HUES64 (cell line): ENCODE measurements around the gene LPAR2. TPM values are rescaled to one million over a fixed set of nuclear protein-coding genes. Genes with fewer than 3 reads are reported as not detected.
"Not testable (repeated sequence)": the region's sequence is repeated elsewhere in the genome, so short reads cannot be mapped to it uniquely, and the experiment has no call there.

ENCODE experiments used
- H3K27ac ChIP-seq: 2 replicates; pipeline ENCODE4 v1.7.0; 2013; ENCODE audit warnings: low read depth, low read length, inconsistent platforms
- H3K27me3 ChIP-seq: 2 replicates; pipeline ENCODE4 v1.6.1; 2013; ENCODE audit warnings: mild to moderate bottlenecking, low read length; ENCODE audit not compliant: insufficient read depth
- H3K36me3 ChIP-seq: 2 replicates; pipeline ENCODE4 v1.6.1; 2013; ENCODE audit warnings: mild to moderate bottlenecking, low read length; ENCODE audit not compliant: insufficient read depth
- H3K4me1 ChIP-seq: 2 replicates; pipeline ENCODE4 v1.6.1; 2013; ENCODE audit warnings: mild to moderate bottlenecking, low read length, moderate library complexity; ENCODE audit not compliant: insufficient read depth
- H3K4me3 ChIP-seq: 2 replicates; pipeline ENCODE4 v1.5.1; 2013; ENCODE audit warnings: mild to moderate bottlenecking, low read length, moderate library complexity
- H3K9ac ChIP-seq: 2 replicates; pipeline ENCODE4 v1.6.1; 2013; ENCODE audit warnings: mild to moderate bottlenecking, low read depth, low read length
- H3K9me3 ChIP-seq: 2 replicates; pipeline ENCODE4 v1.6.1; 2013; ENCODE audit warnings: low read depth, low read length; ENCODE audit not compliant: insufficient read depth
- WGBS: fragments of 150-250, 120-280 bp; methylation state at CpG from one replicate; pipeline ENCODE4 v1.1.7; 2013; ENCODE audit warnings: missing lambda C conversion rate; 5-methylcytosine and 5-hydroxymethylcytosine counted together
- polyA plus RNA-seq, 2 experiments: library from polyadenylated mRNA; stranded (reverse); fragments of 50-300 nt; gene quantifications; one replicate each; pipeline ENCODE4 v1.2.3, GENCODE V29; 2013

LPAR2 gene
- polyA plus RNA-seq (2013, experiment 1 of 2) = 44.0 TPM
- 40.5 TPM for polyA plus RNA-seq (2013, experiment 2 of 2)

- Histone ChIP-seq H3K36me3 (peaks cover 36% of the 10 kb centered on the region), H3K4me3 (peak within 1 kb of the TSS; percentile 68), H3K27me3 (no peaks in the 10 kb centered on the region), H3K9ac (peak within 1 kb of the TSS; percentile 81), H3K4me1 (peaks cover 3% of the 10 kb centered on the region; the same call in 1 of the 2 replicates), H3K27ac (peak within 1 kb of the TSS; percentile 89), H3K9me3 (no peaks in the 10 kb centered on the region)
- 1% methylated on average over 85 of the region's 87 CpGs for WGBS
Observed at GRCh38 chr19:19627621-19628500, at the start of gene LPAR2. LPAR2 (minus strand) TSS chr19:19628220; CDS start chr19:19627275, 945 bp downstream.

- WGBS = 97% methylated on average over 5 of the region's 7 CpGs
- Histone ChIP-seq H3K4me1 (no peaks in the 10 kb centered on the region), H3K27ac (no peak overlapping the region), H3K9ac (no peak overlapping the region), H3K9me3 (peaks cover 6% of the 10 kb centered on the region; the same call in 1 of the 2 replicates), H3K4me3 (no peak overlapping the region), H3K27me3 (no peaks in the 10 kb centered on the region), H3K36me3 (peaks cover 74% of the 10 kb centered on the region)
Observed at GRCh38 chr19:19677579-19677978, 49.6 kb upstream of the LPAR2 start.

GRCh38 chr19:19674315-19674714, 46.3 kb upstream of the LPAR2 start:
- peaks cover 52% of the 10 kb centered on the region for H3K36me3 ChIP-seq

GRCh38 chr19:19672816-19673215, 44.8 kb upstream of the LPAR2 start:
- 97% methylated on average over 3 of the region's 3 CpGs for WGBS
- no peak overlapping the region for H3K27ac ChIP-seq
- no peaks in the 10 kb centered on the region for H3K9me3 ChIP-seq
- no peak overlapping the region for H3K4me3 ChIP-seq
- H3K9ac ChIP-seq = no peak overlapping the region
- peaks cover 37% of the 10 kb centered on the region for H3K36me3 ChIP-seq
- peaks cover 6% of the 10 kb centered on the region; the same call in 1 of the 2 replicates for H3K4me1 ChIP-seq
- H3K27me3 ChIP-seq = no peaks in the 10 kb centered on the region

More at GRCh38 chr19:19674315-19674714, 46.3 kb upstream of the LPAR2 start:
- no peak overlapping the region for H3K9ac ChIP-seq
- H3K27ac ChIP-seq = no peak overlapping the region
- no peak overlapping the region for H3K4me3 ChIP-seq
- WGBS = 100% methylated on average over 6 of the region's 6 CpGs
- peaks cover 3% of the 10 kb centered on the region; the same call in 1 of the 2 replicates for H3K4me1 ChIP-seq
- H3K27me3 ChIP-seq = no peaks in the 10 kb centered on the region
- H3K9me3 ChIP-seq = peaks cover 6% of the 10 kb centered on the region; the same call in 1 of the 2 replicates

- peaks cover 6% of the 10 kb centered on the region; the same call in 1 of the 2 replicates for H3K4me1 ChIP-seq
- H3K27me3 ChIP-seq = no peaks in the 10 kb centered on the region
- 46% methylated on average over 10 of the region's 10 CpGs for WGBS
- H3K9ac ChIP-seq = peak overlapping the region; percentile 83
- H3K4me3 ChIP-seq = peak overlapping the region; percentile 73
- no peaks in the 10 kb centered on the region for H3K9me3 ChIP-seq
- peaks cover 14% of the 10 kb centered on the region; the same call in 1 of the 2 replicates for H3K36me3 ChIP-seq
- peak overlapping the region; percentile 73; the same call in 1 of the 2 replicates for H3K27ac ChIP-seq
Observed at GRCh38 chr19:19670070-19670551, 42.1 kb upstream of the LPAR2 start.

- Histone ChIP-seq H3K27me3 (no peaks in the 10 kb centered on the region), H3K4me1 (peaks cover 6% of the 10 kb centered on the region; the same call in 1 of the 2 replicates), H3K4me3 (peak within 1 kb of the TSS; percentile 73), H3K27ac (peak within 1 kb of the TSS; percentile 90), H3K9me3 (no peaks in the 10 kb centered on the region), H3K9ac (peak within 1 kb of the TSS; percentile 83), H3K36me3 (peaks cover 10% of the 10 kb centered on the region; the same call in 1 of the 2 replicates)
- 3% methylated on average over 36 of the region's 36 CpGs for WGBS
Observed at GRCh38 chr19:19668230-19669012, 40.4 kb upstream of the LPAR2 start, which contains the start of gene ZNF101. ZNF101 (plus strand) TSS chr19:19668839; CDS start chr19:19668964, 125 bp downstream.

GRCh38 chr19:19665420-19665948, 37.5 kb upstream of the LPAR2 start:
- not testable (repeated sequence) for H3K9me3 ChIP-seq, H3K27me3 ChIP-seq, H3K9ac ChIP-seq, H3K4me3 ChIP-seq, H3K27ac ChIP-seq, H3K36me3 ChIP-seq
- WGBS = 97% methylated on average over 22 of the region's 22 CpGs
- H3K4me1 ChIP-seq = peaks cover 13% of the 10 kb centered on the region; the same call in 1 of the 2 replicates

GRCh38 chr19:19663256-19664120, 35.5 kb upstream of the LPAR2 start, which contains the start of gene ATP13A1:
ATP13A1 (minus strand) TSS chr19:19663676; CDS start chr19:19663666, 10 bp downstream.
- Histone ChIP-seq H3K9ac (peak within 1 kb of the TSS; percentile 87), H3K4me3 (peak within 1 kb of the TSS; percentile 83), H3K27me3 (no peaks in the 10 kb centered on the region), H3K36me3 (peaks cover 24% of the 10 kb centered on the region), H3K9me3 (no peaks in the 10 kb centered on the region), H3K27ac (peak within 1 kb of the TSS; percentile 78), H3K4me1 (peaks cover 12% of the 10 kb centered on the region; the same call in 1 of the 2 replicates)
- under 1% methylated on average over 85 of the region's 85 CpGs for WGBS

GRCh38 chr19:19662871-19663255, 34.8 kb upstream of the LPAR2 start:
- Histone ChIP-seq H3K4me1 (peaks cover 9% of the 10 kb centered on the region; the same call in 1 of the 2 replicates), H3K36me3 (peaks cover 30% of the 10 kb centered on the region), H3K9me3 (no peaks in the 10 kb centered on the region), H3K27me3 (no peaks in the 10 kb centered on the region), H3K9ac (peak overlapping the region; percentile 87), H3K4me3 (peak overlapping the region; percentile 83), H3K27ac (peak overlapping the region; percentile 78)
- WGBS = 10% methylated on average over 17 of the region's 17 CpGs

- Histone ChIP-seq H3K4me1 (peaks cover 9% of the 10 kb centered on the region; the same call in 1 of the 2 replicates), H3K4me3 (peak overlapping the region; percentile 83), H3K36me3 (peaks cover 36% of the 10 kb centered on the region), H3K9me3 (no peaks in the 10 kb centered on the region), H3K27ac (no peak overlapping the region), H3K27me3 (no peaks in the 10 kb centered on the region), H3K9ac (no peak overlapping the region)
- 79% methylated on average over 8 of the region's 8 CpGs for WGBS
Observed at GRCh38 chr19:19662344-19662743, 34.3 kb upstream of the LPAR2 start.
